A172 (cell line): ENCODE measurements around the gene MAPK1IP1L. TPM values are rescaled to one million over a fixed set of nuclear protein-coding genes. Genes with fewer than 3 reads are reported as not detected.

Experiments used
- total RNA-seq: library from RNA; depleted of rRNA; stranded (reverse); fragments of >200 nt; shearing (Covaris generic); gene quantifications from 2 replicates; pipeline ENCODE4 v1.2.3, GENCODE V29; 2014; rRNA removed

Gene MAPK1IP1L
- total RNA-seq, 1 experiment from 2014 or later, result 40.1 TPM

Other genes with a start within 250 kb of the MAPK1IP1L start
- gene GCH1, start 148.8 kb upstream of the MAPK1IP1L start, total RNA-seq, result 3.1 and 17.0 TPM in 2 replicates
- gene WDHD1, start 24.5 kb upstream of the MAPK1IP1L start, total RNA-seq, result 13.3 and 14.6 TPM in 2 replicates
- gene SOCS4, start 24.4 kb upstream of the MAPK1IP1L start, total RNA-seq, result 12.1 and 12.7 TPM in 2 replicates
- 87.7 and 134 TPM in 2 replicates for gene LGALS3, start 77.6 kb downstream of the MAPK1IP1L start, total RNA-seq
- gene DLGAP5, start 139.9 kb downstream of the MAPK1IP1L start, total RNA-seq, result 49.8 and 58.4 TPM in 2 replicates
- 13.5 and 16.7 TPM in 2 replicates for gene FBXO34, start 219.8 kb downstream of the MAPK1IP1L start, total RNA-seq